G401 (cell line): ENCODE measurements around the gene VTI1A. TPM values are rescaled to one million over a fixed set of nuclear protein-coding genes. Genes with fewer than 3 reads are reported as not detected.

Experiments
- DNase-seq: peaks from one replicate; pipeline ENCODE4 v3.0.0-alpha.2; 2015; ENCODE audit warnings: low spot score
- in situ Hi-C: cut with HindIII; loops from 2 replicates; pipeline ENCODE4 v1.10.0; 2016; ENCODE audit warnings: low sequenced_read_pairs, mixed read lengths
- total RNA-seq: library from RNA; depleted of rRNA; stranded (reverse); fragments of >200 nt; shearing (Covaris generic); gene quantifications from 2 replicates; pipeline ENCODE4 v1.2.3, GENCODE V29; 2014

VTI1A gene
- total RNA-seq, 1 experiment from 2014 or later, result 30.5 TPM

GRCh38 chr10:112614072-112614471 lies 167.1 kb downstream of the VTI1A start:
- no peak for DNase-seq
- in situ Hi-C loops, result no loop called here

GRCh38 chr10:112614586-112614985 lies 167.6 kb downstream of the VTI1A start:
- in situ Hi-C loops, result no loop called here
- no peak for DNase-seq

GRCh38 chr10:112615269-112615668 lies 168.3 kb downstream of the VTI1A start:
- in situ Hi-C loops, result no loop called here
- no peak for DNase-seq

GRCh38 chr10:112616647-112617046 lies 169.6 kb downstream of the VTI1A start:
- in situ Hi-C loops, result no loop called here
- no peak for DNase-seq

GRCh38 chr10:112618814-112619213 lies 171.8 kb downstream of the VTI1A start:
- in situ Hi-C loops, result no loop called here
- no peak for DNase-seq

- in situ Hi-C loops, result no loop called here
- no peak for DNase-seq
These were observed 172.5 kb downstream of the VTI1A start for GRCh38 chr10:112619556-112619955.

GRCh38 chr10:112622786-112623185 lies 175.8 kb downstream of the VTI1A start:
- in situ Hi-C loops, result no loop called here
- no peak for DNase-seq

- in situ Hi-C loops, result no loop called here
- no peak for DNase-seq
These were observed 177.6 kb downstream of the VTI1A start for GRCh38 chr10:112624546-112625048.

GRCh38 chr10:112628951-112629609 lies 182.1 kb downstream of the VTI1A start:
- no peak for DNase-seq
- in situ Hi-C loops, result no loop called here

- DNase-seq, result no peak
- in situ Hi-C loops, result no loop called here
These were observed 184.7 kb downstream of the VTI1A start for GRCh38 chr10:112631501-112632400.

- in situ Hi-C loops, result no loop called here
- no peak for DNase-seq
These were observed 187.2 kb downstream of the VTI1A start for GRCh38 chr10:112634096-112634830.

GRCh38 chr10:112637901-112638300 lies 190.9 kb downstream of the VTI1A start:
- DNase-seq, result no peak
- in situ Hi-C loops, result no loop called here

- DNase-seq, result no peak
- in situ Hi-C loops, result no loop called here
These were observed 192.3 kb downstream of the VTI1A start for GRCh38 chr10:112639298-112639697.

GRCh38 chr10:112640638-112641037 lies 193.6 kb downstream of the VTI1A start:
- in situ Hi-C loops, result no loop called here
- no peak for DNase-seq

- in situ Hi-C loops, result no loop called here
- DNase-seq, result no peak
These were observed 196.7 kb downstream of the VTI1A start for GRCh38 chr10:112643600-112644264.

GRCh38 chr10:112644265-112644645 lies 197.2 kb downstream of the VTI1A start:
- in situ Hi-C loops, result no loop called here
- no peak for DNase-seq

GRCh38 chr10:112649006-112649821 lies 202.2 kb downstream of the VTI1A start:
- in situ Hi-C loops, result no loop called here
- DNase-seq, result no peak

GRCh38 chr10:112649822-112650152 lies 202.8 kb downstream of the VTI1A start:
- in situ Hi-C loops, result no loop called here
- DNase-seq, result no peak
